GM12878 (cell line): ENCODE measurements around the gene RPS4Y1. TPM values are rescaled to one million over a fixed set of nuclear protein-coding genes. Genes with fewer than 3 reads are reported as not detected.
"Not testable (repeated sequence)": the region's sequence is repeated elsewhere in the genome, so short reads cannot be mapped to it uniquely, and the experiment has no call there.

Experiments used
- ATAC-seq: fragments of 200-7000 bp; cut with Tn5 transposase; 3 replicates; pipeline ENCODE4 v1.9.1; 2020; ENCODE audit warnings: mild to moderate bottlenecking, moderate library complexity
- BruUV-seq: library from RNA; stranded (reverse); fragments of 400-500 nt; replicated peaks from 2 replicates; lab custom pipeline; 2021; lab: Mats Ljungman, UMichigan
- CTCF ChIA-PET: fragments of 300-600 bp; sonication (Branson Sonifier 250); formaldehyde crosslinking; extraction: SDS; loops from one replicate; lab custom pipeline; 2021; ENCODE audit warnings: inconsistent platforms; lab: Yijun Ruan, JAX
- POLR2A ChIA-PET: fragments of 350-600 bp; formaldehyde crosslinking; extraction: SDS; loops from one replicate; lab custom pipeline; 2021; ENCODE audit warnings: inconsistent platforms; lab: Charles Lee
- RAD21 ChIA-PET: fragments of 300-600 bp; sonication (Branson Sonifier 250); formaldehyde crosslinking; loops from one replicate; lab custom pipeline; 2023; ENCODE audit warnings: antibody characterized with exemption; ENCODE audit not compliant: unreplicated experiment; lab: Charles Lee
- SMC1A ChIA-PET: fragments of 300-600 bp; sonication (Branson Sonifier 250); formaldehyde crosslinking; loops from one replicate; lab custom pipeline; 2023; ENCODE audit not compliant: unreplicated experiment, uncharacterized antibody; lab: Charles Lee
- DNase-seq: peaks from one replicate; pipeline ENCODE4 v3.0.0-alpha.2; 2011; ENCODE audit warnings: low read depth, low spot score
- FAIRE-seq: peaks from 3 replicates; lab custom pipeline; 2011; peaks lifted over from hg19 to GRCh38; lab: Jason Lieb, UNC
- H2AFZ ChIP-seq: 2 replicates; pipeline ENCODE4 v1.6.0; 2011; ENCODE audit warnings: low read depth, low read length, control low read depth; ENCODE audit not compliant: control insufficient read depth
- H3K27ac ChIP-seq: 2 replicates; pipeline ENCODE4 v1.5.1; 2011; ENCODE audit warnings: control low read depth; ENCODE audit not compliant: control insufficient read depth, insufficient read depth
- H3K27me3 ChIP-seq, 2 experiments: replicated peaks in 1 of 2; 2 replicates each; pipeline versions ENCODE4 v1.6.0 to v1.6.1; 2011; ENCODE audit warnings: low read length in 1 of 2; ENCODE audit not compliant: control insufficient read depth in 2 of 2, insufficient read depth in 2 of 2
- H3K36me3 ChIP-seq, 2 experiments: 2 replicates each; pipeline ENCODE4 v1.5.1; 2011; ENCODE audit warnings: low read length in 1 of 2; ENCODE audit not compliant: control insufficient read depth in 2 of 2, insufficient read depth in 2 of 2
- H3K4me1 ChIP-seq: 2 replicates; pipeline ENCODE4 v1.6.1; 2011; ENCODE audit warnings: mild to moderate bottlenecking, low read length, moderate library complexity, mixed read lengths; ENCODE audit not compliant: control insufficient read depth, insufficient read depth
- H3K4me2 ChIP-seq: 2 replicates; pipeline ENCODE4 v1.6.0; 2011; ENCODE audit warnings: control low read depth; ENCODE audit not compliant: control insufficient read depth, insufficient read depth
- H3K4me3 ChIP-seq: fragments of 200-600 bp; sonication (generic); 2 replicates; pipeline ENCODE4 v1.5.1; 2016
- H3K79me2 ChIP-seq: 2 replicates; pipeline ENCODE4 v1.6.0; 2011; ENCODE audit warnings: low read length; ENCODE audit not compliant: control insufficient read depth, insufficient read depth
- H3K9ac ChIP-seq: 2 replicates; pipeline ENCODE4 v1.8.0; 2011; ENCODE audit warnings: low read length, control low read depth, mixed read lengths; ENCODE audit not compliant: control insufficient read depth, insufficient read depth
- H3K9me3 ChIP-seq: replicated peaks from 3 replicates; pipeline ENCODE4 v1.5.1; 2011; ENCODE audit warnings: mild to moderate bottlenecking, low read length; ENCODE audit not compliant: control insufficient read depth, insufficient read depth
- H4K20me1 ChIP-seq: 2 replicates; pipeline ENCODE4 v1.6.0; 2011; ENCODE audit not compliant: control insufficient read depth, insufficient read depth
- BMI1 ChIP-seq: fragments of 450-650 bp; IDR thresholded peaks from 2 replicates; pipeline ENCODE4 v1.6.1; 2016; ENCODE audit warnings: mild to moderate bottlenecking, moderate library complexity, borderline replicate concordance
- MTA2 ChIP-seq: fragments of 450-650 bp; IDR thresholded peaks from 2 replicates; pipeline ENCODE4 v1.6.1; 2016; ENCODE audit warnings: low read depth, mild to moderate bottlenecking, moderate library complexity
- PML ChIP-seq: IDR thresholded peaks from 2 replicates; pipeline ENCODE4 v1.6.1; 2012; ENCODE audit warnings: low read length, inconsistent platforms
- POU2F2 ChIP-seq: IDR thresholded peaks from 3 replicates; pipeline ENCODE4 v1.6.1; 2011; ENCODE audit warnings: low read depth, mild to moderate bottlenecking, low read length, borderline replicate concordance
- SP1 ChIP-seq: IDR thresholded peaks from one replicate; pipeline ENCODE4 v1.6.1; 2011; ENCODE audit warnings: low read depth, low read length
- SREBF1 ChIP-seq: IDR thresholded peaks from 2 replicates; pipeline ENCODE4 v1.6.1; 2012; ENCODE audit warnings: mild to moderate bottlenecking, low read length
- WGBS: methylation state at CpG from one replicate; pipeline ENCODE4 v1.1.6; 2016; ENCODE audit warnings: low lambda C conversion rate; ENCODE audit not compliant: insufficient replicate concordance, insufficient coverage; ENCODE audit errors: missing lambda C conversion rate; 5-methylcytosine and 5-hydroxymethylcytosine counted together
- in situ Hi-C: fragments of 300-500 bp; cut with MboI; formaldehyde crosslinking; loops from 9 replicates; pipeline ENCODE4 v1.14.3; 2018; ENCODE audit warnings: mixed read lengths
- intact Hi-C: fragments of 100-400 bp; cut with micrococcal nuclease; formaldehyde crosslinking; loops from one replicate; pipeline ENCODE4 v1.14.2; 2022; ENCODE audit not compliant: unreplicated experiment
- polyA plus RNA-seq, 11 experiments: library from polyadenylated mRNA; depleted of rRNA in 4 of 11; unstranded in 6 of 11; stranded (reverse) in 5 of 11; fragments of >200 nt; fragmentation: Nextera tagmentation in 4 of 11; fragmentation: Illumina TruSeq in 1 of 11; extraction: Ambion mirVana in 4 of 11; extraction: Trizol in 1 of 11; gene quantifications; 1 replicate in 1 of 11; 2 replicates in 10 of 11; pipeline versions ENCODE4 v1.2.1 to v1.2.3, GENCODE V29; 2011 to 2016; ENCODE audit warnings: inconsistent platforms in 2 of 11, missing spikeins in 2 of 11, low read depth in 1 of 11
- total RNA-seq, 4 experiments: library from RNA; depleted of rRNA in 3 of 4; stranded (reverse); fragments of >200 nt in 3 of 4; fragmentation: Illumina TruSeq in 1 of 4; extraction: Trizol in 1 of 4; gene quantifications; 2 replicates each; pipeline versions ENCODE4 v1.2.1 to v1.2.3, GENCODE V29; 2013 to 2021

RPS4Y1 gene
- total and polyA plus RNA-seq, 10 of the 15 experiments (the other 5 are each of a cell fraction or from before 2014, with no cell fraction given): 0.32 to 0.46 TPM; not detected in 8

GRCh38 chrY:2797991-2798390, 43.4 kb upstream of the RPS4Y1 start:
- Histone ChIP-seq H3K9ac (no peak overlapping the region), H3K4me3 (no peak overlapping the region), H3K27me3 (no peaks in the 10 kb centered on the region), H3K4me1 (no peaks in the 10 kb centered on the region), H3K79me2 (no peaks in the 10 kb centered on the region), H3K27ac (no peak overlapping the region), H3K9me3 (no peaks in the 10 kb centered on the region), H4K20me1 (no peaks in the 10 kb centered on the region), H3K36me3 (no peaks in the 10 kb centered on the region), H2AFZ (no peak overlapping the region), H3K4me2 (no peak overlapping the region)
- ChIA-PET CTCF (no interaction called here), SMC1A (no interaction called here), POLR2A (no interaction called here), RAD21 (no interaction called here)
- FAIRE-seq (no peak), DNase-seq (no peak), ATAC-seq (no peak)
- no TSS peak for BruUV-seq
- intact Hi-C loops: no loop called here
- in situ Hi-C loops: no loop called here
- TF ChIP-seq PML: no peak

GRCh38 chrY:2800246-2800645, 41.2 kb upstream of the RPS4Y1 start:
- Histone ChIP-seq H2AFZ (no peak overlapping the region), H3K79me2 (no peaks in the 10 kb centered on the region), H3K4me3 (no peak overlapping the region), H3K4me2 (no peak overlapping the region), H3K4me1 (no peaks in the 10 kb centered on the region), H3K9ac (no peak overlapping the region), H3K9me3 (no peaks in the 10 kb centered on the region), H3K27me3 (no peaks in the 10 kb centered on the region), H4K20me1 (no peaks in the 10 kb centered on the region), H3K27ac (no peak overlapping the region), H3K36me3 (no peaks in the 10 kb centered on the region)
- ChIA-PET CTCF (no interaction called here), POLR2A (no interaction called here), RAD21 (no interaction called here), SMC1A (no interaction called here)
- no CpG with 5 or more reads among the region's 2 CpGs for WGBS
- TF ChIP-seq SREBF1 (no peak), MTA2 (no peak), POU2F2 (no peak), BMI1 (no peak), SP1 (no peak)
- in situ Hi-C loops (no loop called here), intact Hi-C loops (no loop called here)
- no TSS peak for BruUV-seq
- FAIRE-seq (no peak), DNase-seq (no peak), ATAC-seq (no peak)

- H3K27ac ChIP-seq, ATAC-seq, H3K27me3 ChIP-seq, H3K4me3 ChIP-seq, H3K4me1 ChIP-seq, H4K20me1 ChIP-seq, H3K79me2 ChIP-seq, BruUV-seq, H3K36me3 ChIP-seq, RAD21 ChIA-PET, H3K4me2 ChIP-seq, H3K9me3 ChIP-seq, FAIRE-seq, intact Hi-C loops, H2AFZ ChIP-seq, DNase-seq, H3K9ac ChIP-seq, CTCF ChIA-PET, SMC1A ChIA-PET, POLR2A ChIA-PET, in situ Hi-C loops: not testable (repeated sequence)
- WGBS: no CpG with 5 or more reads among the region's 10 CpGs
These were observed 24.1 kb upstream of the RPS4Y1 start for GRCh38 chrY:2817146-2817896.
